ENCODE measurements around the gene ALKBH3.

The ALKBH3 gene

DNA sequence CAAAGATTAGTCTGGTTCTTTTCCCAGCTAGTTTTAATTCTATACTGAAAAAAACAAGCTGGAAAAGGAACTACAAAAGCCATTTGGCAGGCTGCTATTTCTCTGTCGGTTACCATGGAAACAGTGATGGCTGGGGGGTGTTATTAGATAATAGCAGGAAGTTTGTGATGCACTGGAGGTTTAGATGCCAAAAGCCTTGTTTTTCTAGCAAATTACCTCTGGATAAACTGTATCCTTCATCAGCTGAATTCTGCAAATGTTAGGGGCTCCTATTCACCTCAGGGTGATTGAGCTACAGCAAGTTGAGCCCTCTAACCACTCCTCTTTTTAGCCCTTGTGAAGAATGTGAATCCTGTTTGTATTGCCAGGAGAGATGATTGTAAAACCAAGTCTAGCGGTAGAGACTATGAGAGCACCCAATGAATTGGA lies 25.2 kb downstream of the ALKBH3 start:
- ChIA-PET CTCF (interaction anchor here (0.8 to 5.4 kb wide), 8 partner anchors 12 to 140 kb away, joined by 3 to 47 read pairs (median 4); no protein-coding TSS in a partner anchor), POLR2A (interaction anchor here (0.9 kb wide), 1 partner anchor 165 kb away, joined by 3 read pairs; no protein-coding TSS in a partner anchor)
- no peak overlapping the region for H3K4me3 ChIP-seq (ENCODE audit: low read depth, low read length)
- TF ChIP-seq, protein P1, sequence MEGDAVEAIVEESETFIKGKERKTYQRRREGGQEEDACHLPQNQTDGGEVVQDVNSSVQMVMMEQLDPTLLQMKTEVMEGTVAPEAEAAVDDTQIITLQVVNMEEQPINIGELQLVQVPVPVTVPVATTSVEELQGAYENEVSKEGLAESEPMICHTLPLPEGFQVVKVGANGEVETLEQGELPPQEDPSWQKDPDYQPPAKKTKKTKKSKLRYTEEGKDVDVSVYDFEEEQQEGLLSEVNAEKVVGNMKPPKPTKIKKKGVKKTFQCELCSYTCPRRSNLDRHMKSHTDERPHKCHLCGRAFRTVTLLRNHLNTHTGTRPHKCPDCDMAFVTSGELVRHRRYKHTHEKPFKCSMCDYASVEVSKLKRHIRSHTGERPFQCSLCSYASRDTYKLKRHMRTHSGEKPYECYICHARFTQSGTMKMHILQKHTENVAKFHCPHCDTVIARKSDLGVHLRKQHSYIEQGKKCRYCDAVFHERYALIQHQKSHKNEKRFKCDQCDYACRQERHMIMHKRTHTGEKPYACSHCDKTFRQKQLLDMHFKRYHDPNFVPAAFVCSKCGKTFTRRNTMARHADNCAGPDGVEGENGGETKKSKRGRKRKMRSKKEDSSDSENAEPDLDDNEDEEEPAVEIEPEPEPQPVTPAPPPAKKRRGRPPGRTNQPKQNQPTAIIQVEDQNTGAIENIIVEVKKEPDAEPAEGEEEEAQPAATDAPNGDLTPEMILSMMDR (IDR thresholded peaks at IDR 0.05; ENCODE audit: insufficient read depth, low read length, missing control alignments), result no peak
- no peak for DNase-seq (ENCODE audit: low read depth, low spot score)

DNA sequence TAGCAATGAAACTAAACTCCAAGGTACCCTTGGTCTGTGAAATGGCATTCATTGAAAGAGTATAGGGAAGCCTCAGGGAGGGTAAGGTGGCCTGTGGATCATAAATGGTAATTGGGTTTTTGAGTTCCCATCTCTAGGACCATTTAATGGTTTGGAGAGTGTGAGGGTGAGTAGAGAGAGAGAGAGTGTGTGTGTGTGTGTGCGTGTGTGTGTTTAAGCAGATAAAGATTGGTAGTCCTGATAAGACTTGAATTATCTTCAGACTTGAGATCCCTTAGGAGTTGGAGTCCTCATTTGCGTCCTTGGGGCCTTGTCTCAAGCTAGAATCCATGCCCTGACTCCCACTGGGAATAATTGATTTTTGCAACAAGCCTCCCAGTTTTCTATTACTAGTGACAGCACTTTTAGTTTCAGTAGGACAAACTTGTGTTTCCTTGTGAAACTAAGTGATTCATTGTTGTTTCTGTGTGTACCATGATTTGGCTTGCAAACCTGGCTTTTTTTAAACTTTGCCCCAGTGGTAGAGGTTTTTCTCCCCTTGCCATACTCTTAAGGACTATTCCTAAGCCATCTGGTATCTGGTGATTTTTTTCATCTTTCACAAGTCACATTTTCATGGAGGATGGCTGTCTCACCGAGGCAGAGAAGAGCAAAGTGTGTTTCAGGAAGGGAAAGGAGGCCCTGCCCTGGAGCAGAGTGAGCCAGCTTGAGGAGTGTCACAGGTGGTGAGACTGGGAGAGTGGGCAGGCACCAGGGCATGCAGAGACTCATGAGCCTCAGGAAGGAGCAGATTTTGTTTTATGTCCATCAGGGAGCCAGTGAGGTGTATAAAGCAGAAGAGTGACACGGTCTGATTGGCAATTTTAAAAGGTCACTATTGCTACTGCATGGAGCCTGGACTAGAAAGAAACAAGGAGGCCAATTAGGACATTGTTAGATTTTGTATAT lies 26.7 kb downstream of the ALKBH3 start:
- TF ChIP-seq, protein P1 (IDR thresholded peaks at IDR 0.05; ENCODE audit: insufficient read depth, low read length, missing control alignments), result no peak
- H3K4me3 ChIP-seq (ENCODE audit: low read depth, low read length), result no peak overlapping the region
- ChIA-PET POLR2A (no interaction called here), CTCF (interaction anchor here (1.1 to 5.4 kb wide), 6 partner anchors 11 to 139 kb away, joined by 3 to 47 read pairs (median 16); no protein-coding TSS in a partner anchor)
- no peak for DNase-seq (ENCODE audit: low read depth, low spot score)

DNA sequence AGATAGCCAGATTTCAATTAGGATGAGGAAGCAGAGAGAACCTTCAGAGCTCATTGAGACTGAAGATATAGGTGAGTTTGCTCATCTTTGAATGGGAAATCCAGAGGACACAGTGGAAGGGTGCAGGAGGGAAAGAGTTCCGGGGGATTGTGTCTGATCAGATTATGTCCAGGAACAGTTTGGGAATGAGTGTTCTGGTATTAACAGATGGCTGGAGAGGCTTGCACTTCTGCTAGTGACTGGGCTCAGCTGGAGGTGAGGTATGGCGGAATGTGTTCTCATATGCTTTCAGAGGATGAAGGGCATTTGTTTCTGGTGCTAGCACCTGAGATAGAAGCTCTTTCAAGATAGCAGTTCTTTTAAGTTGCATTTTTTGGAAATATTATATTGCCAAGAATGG lies 27.6 kb downstream of the ALKBH3 start:
- TF ChIP-seq, protein P1 (IDR thresholded peaks at IDR 0.05; ENCODE audit: insufficient read depth, low read length, missing control alignments), result no peak
- no peak overlapping the region for H3K4me3 ChIP-seq (ENCODE audit: low read depth, low read length)
- ChIA-PET POLR2A (no interaction called here), CTCF (interaction anchor here (1.0 to 3.6 kb wide), 4 partner anchors 11 to 129 kb away, joined by 3 to 20 read pairs (median 16); no protein-coding TSS in a partner anchor)
- no peak for DNase-seq (ENCODE audit: low read depth, low spot score)

DNA sequence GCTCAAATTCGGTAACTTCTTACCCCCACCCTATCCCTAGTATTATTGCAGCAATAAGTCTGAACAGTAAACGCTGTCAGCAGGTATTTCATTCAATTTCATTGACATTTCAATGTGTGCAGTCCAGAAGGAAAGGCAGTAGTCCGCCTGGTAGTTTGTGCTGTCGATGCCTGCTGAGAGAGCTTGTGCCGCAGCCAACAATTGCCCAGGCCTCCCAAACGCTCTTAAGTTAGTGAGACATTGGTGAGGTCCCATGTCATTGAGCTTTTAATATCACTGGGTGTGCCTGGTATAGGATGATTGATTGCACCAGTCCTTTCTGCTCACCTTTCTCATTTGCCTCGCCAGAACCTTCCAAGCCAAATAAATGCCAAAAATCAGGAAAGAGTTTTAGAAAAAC lies 28.1 kb downstream of the ALKBH3 start:
- CTCF ChIA-PET, result interaction anchor here (1.0 to 3.6 kb wide), 6 partner anchors 10 to 129 kb away, joined by 3 to 20 read pairs (median 8); no protein-coding TSS in a partner anchor
- TF ChIP-seq, protein P1 (IDR thresholded peaks at IDR 0.05; ENCODE audit: insufficient read depth, low read length, missing control alignments), result no peak
- no peak for DNase-seq (ENCODE audit: low read depth, low spot score)
- no peak overlapping the region for H3K4me3 ChIP-seq (ENCODE audit: low read depth, low read length)
- POLR2A ChIA-PET, result no interaction called here

DNA sequence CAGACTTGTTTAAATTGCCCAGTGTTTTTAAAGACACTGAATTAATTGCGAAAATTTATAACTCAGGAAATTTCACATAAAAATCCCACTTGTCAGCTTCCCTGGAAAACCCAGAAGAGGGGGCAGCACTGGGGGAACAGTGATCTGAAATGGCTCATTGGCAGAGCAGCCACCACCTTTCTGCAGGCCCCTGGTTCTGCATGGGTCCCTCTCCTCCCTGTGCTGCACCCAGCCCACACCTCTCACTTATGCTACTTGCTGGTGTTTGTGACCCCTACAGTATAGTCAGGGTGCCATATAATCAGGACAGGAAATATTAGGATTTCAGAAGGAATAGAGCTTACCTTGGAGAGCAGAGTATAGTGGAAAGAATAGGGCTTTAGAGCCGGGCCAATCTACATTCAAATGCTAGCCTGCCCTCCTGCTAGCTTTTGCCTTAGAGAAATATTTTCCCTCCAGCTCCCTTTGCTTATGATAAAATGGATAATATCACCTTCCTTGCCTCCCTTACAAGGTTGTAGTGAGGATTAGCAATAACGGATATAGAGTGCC lies 33.3 kb downstream of the ALKBH3 start:
- no peak for DNase-seq (ENCODE audit: low read depth, low spot score)
- POLR2A ChIA-PET, result no interaction called here

More for the DNA sequence above, 33.3 kb downstream of the ALKBH3 start:
- H3K4me3 ChIP-seq (ENCODE audit: low read depth, low read length), result no peak overlapping the region
- CTCF ChIA-PET, result interaction anchor here (1.5 to 1.6 kb wide), 2 partner anchors 9 to 129 kb away, joined by 4 to 6 read pairs; no protein-coding TSS in a partner anchor
- TF ChIP-seq, protein P1 (IDR thresholded peaks at IDR 0.05; ENCODE audit: insufficient read depth, low read length, missing control alignments), result no peak
